Measurements from ENCODE around the gene GOLGA3. TPM values are rescaled to one million over a fixed set of nuclear protein-coding genes. Genes with fewer than 3 reads are reported as not detected.
"Not testable (repeated sequence)": the region's sequence is repeated elsewhere in the genome, so short reads cannot be mapped to it uniquely, and the experiment has no call there.

GOLGA3 gene
- total and polyA plus RNA-seq, 12 donors, result 10.8 to 46.1 (median 34.8) TPM

DNA sequence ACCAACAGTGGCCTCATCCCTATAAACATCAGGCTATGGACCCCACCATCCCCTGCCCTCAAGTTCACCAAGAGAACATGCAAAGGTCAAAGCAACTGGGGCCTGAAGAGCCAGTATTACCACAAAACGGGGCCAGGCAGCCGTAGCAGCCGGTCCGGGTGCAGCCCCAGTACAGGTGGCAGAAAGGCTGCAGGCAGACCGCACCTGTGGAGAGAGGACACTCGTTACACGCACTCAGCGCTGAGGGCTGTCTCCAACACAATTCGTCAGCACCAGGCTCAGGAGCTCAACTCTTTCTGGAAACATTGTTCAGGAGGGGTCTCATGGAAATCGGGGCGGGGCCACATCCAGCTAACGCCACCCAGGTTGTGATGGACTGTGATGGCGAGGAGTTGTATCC, 19.9 kb upstream of the GOLGA3 start:
- 96 to 97% methylated on average over 13 of the region's 13 CpGs for WGBS, 2 donors
- no peak overlapping the region for H3K27ac ChIP-seq
- H3K4me3 ChIP-seq, result no peak overlapping the region
- H3K9me3 ChIP-seq, result no peaks in the 10 kb centered on the region
- DNase-seq (no peak), ATAC-seq (no peak)
- no peak for TF ChIP-seq CTCF (IDR thresholded peaks at IDR 0.05)
- intact Hi-C loops (cut with DNase I), result no loop called here
- H3K27me3 ChIP-seq, result no peaks in the 10 kb centered on the region
- H3K4me1 ChIP-seq, result no peaks in the 10 kb centered on the region
- peaks cover 0 to 100% (median 62%) of the 10 kb centered on the region in 9 donors for H3K36me3 ChIP-seq

DNA sequence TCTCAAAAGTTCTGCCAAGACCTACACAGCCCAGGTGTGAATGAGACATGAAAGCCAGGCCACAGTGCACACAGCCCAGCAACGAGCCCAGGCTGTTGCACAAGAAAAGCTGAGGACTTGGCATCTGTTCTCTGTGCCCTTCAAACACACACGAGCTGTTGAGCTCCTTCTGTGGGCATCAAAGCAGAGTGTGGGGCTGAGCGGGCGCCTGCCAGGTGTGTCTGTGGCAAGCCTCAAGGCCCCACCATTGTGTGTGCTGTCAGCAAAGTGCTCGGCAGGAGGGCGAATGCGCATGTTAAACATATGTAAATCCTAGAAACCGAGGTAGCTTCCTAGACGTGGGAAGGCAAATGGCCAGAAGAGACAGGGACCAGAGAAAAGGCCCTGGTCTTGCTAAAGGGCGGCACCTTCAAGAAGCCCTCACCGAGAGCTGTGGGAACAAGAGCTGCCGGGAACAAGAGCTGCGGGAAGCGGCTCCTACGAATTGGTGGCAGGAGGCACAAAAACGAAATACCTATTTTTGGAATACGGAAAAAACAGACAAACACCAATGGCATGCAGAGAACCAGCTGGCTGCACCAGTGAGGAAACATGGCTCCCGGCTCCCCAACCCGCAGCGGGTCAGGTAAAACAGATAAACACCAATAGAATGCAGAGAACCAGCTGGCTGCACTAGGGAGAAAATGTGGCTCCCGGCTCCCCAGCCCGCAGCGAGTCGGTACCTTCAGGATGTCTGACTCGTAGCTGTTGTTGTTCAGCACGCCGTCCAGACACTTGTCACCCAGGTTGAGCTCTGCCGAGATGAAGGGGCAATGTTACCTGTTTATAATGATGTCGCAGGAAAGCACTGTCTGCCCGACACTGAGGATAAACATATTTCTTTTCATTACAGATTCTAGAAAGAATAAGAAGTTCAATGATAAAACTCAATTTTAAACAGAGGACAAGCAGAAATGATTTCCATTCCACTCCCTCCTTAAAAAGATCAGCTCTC, 19.0 kb upstream of the GOLGA3 start:
- ATAC-seq, result no peak
- Histone ChIP-seq H3K36me3 (peaks cover 0 to 100% (median 58%) of the 10 kb centered on the region in 9 donors), H3K9me3 (no peaks in the 10 kb centered on the region), H3K27ac (no peak overlapping the region), H3K4me1 (no peaks in the 10 kb centered on the region), H3K4me3 (no peak overlapping the region), H3K27me3 (no peaks in the 10 kb centered on the region)
- intact Hi-C loops (cut with DNase I), result no loop called here
- DNase-seq, result no peak
- no peak for TF ChIP-seq CTCF (IDR thresholded peaks at IDR 0.05)
- WGBS, 2 donors, result 78 to 84% methylated on average over 30 of the region's 30 CpGs

DNA sequence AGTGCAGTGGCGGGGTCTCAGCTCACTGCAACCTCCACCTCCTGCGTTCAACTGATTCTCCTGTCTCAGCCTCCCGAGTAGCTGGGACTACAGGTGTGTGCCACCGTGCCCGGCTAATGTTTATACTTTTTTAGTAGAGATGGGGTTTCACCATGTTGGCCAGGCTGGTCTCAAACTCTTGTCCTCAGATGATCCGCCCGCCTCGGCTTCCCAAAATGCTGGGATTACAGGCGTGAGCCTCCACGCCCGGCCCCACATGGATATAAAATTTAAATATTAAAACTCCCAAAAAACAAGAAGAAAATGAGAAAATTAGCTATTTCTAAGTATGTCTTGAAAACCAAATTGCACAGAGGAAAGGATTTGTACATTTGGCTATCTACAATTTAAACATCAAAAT, 16.0 kb upstream of the GOLGA3 start:
- H3K36me3 ChIP-seq, result peaks cover 0 to 100% (median 57%) of the 10 kb centered on the region in 9 donors
- H3K4me3 ChIP-seq; H3K4me1 ChIP-seq; ATAC-seq; intact Hi-C loops (cut with DNase I); H3K27me3 ChIP-seq; H3K27ac ChIP-seq; H3K9me3 ChIP-seq; DNase-seq: not testable (repeated sequence)
- 94 to 98% methylated on average over 11 of the region's 11 CpGs for WGBS, 2 donors

GRCh38 chr12:132842449-132843045, 13.9 kb upstream of the GOLGA3 start:
- Histone ChIP-seq H3K9me3 (no peaks in the 10 kb centered on the region), H3K4me1 (peaks cover 0 to 9% (median 0%) of the 10 kb centered on the region in 9 donors), H3K27me3 (no peaks in the 10 kb centered on the region), H3K36me3 (peaks cover 0 to 90% (median 51%) of the 10 kb centered on the region in 9 donors), H3K27ac (no peak overlapping the region), H3K4me3 (no peak overlapping the region)
- TF ChIP-seq CTCF (IDR thresholded peaks at IDR 0.05), result no peak
- intact Hi-C loops (cut with DNase I), result no loop called here
- ATAC-seq (no peak), DNase-seq (no peak)
- WGBS, 2 donors, result 86 to 89% methylated on average over 21 of the region's 21 CpGs

Measured in heart right ventricle (tissue), 16 donors.